ENCODE measurements around the gene LAPTM4A.
"Not testable (repeated sequence)": the region's sequence is repeated elsewhere in the genome, so short reads cannot be mapped to it uniquely, and the experiment has no call there.

The LAPTM4A gene

GRCh38 chr2:20052229-20052851 is 912 bp upstream of the LAPTM4A start:
- DNase-seq (ENCODE audit: low read depth in 1 of 2, low spot score in 1 of 2), result no peak

- DNase-seq (ENCODE audit: low read depth in 1 of 2, low spot score in 1 of 2), result no peak
Observed at GRCh38 chr2:20050646-20051531, 539 bp downstream of the LAPTM4A start.

- DNase-seq (ENCODE audit: low read depth in 1 of 2, low spot score in 1 of 2), result no peak
Observed at GRCh38 chr2:20050104-20050645, 1.3 kb downstream of the LAPTM4A start.

GRCh38 chr2:20049637-20050036 is 1.8 kb downstream of the LAPTM4A start:
- DNase-seq (ENCODE audit: low read depth in 1 of 2, low spot score in 1 of 2), result no peak

DNA sequence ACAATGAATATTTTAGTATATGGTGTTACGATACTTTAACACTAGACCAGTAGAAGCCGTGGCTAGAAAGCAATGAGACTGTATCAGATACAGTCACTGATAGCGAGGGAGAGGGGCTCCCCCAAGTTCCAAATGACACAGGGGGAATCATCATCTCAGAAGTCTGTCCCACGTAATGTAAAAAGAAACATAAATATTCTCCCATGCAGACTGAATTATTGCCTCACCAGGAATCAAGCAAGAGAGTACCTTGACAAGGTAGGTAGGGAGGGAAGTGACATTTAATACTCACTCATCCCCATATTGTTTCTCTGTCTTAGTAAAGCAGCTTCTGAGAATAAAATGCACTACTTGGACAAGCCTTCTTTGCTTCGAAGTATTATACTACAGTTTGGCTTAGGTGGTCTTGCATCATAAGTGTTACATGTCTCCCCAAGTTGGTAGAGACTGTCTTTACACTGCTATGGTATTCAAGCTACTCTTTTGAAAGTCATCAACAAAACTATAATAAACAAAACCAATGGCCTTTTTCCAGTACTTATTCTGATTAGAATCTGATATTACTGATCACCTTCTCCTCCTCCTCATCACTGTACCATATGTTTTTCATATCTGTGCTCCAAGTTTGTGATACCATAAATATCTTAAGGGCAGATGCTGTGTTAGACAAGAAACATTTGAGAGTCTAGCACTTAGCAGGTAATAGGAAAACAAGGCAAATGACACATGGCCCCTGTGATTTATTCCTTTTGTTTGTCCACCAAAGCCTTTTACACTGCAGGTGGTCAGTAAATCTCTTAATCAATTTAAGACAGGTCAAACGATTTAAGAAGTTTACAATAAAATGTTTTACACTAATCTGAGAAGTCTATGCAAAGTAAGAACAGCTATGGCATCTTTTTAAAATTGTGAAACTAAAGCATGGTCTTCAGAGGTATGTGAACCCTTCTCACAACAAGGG is 2.7 kb downstream of the LAPTM4A start:
- DNase-seq (ENCODE audit: low read depth in 1 of 2, low spot score in 1 of 2), result no peak

DNA sequence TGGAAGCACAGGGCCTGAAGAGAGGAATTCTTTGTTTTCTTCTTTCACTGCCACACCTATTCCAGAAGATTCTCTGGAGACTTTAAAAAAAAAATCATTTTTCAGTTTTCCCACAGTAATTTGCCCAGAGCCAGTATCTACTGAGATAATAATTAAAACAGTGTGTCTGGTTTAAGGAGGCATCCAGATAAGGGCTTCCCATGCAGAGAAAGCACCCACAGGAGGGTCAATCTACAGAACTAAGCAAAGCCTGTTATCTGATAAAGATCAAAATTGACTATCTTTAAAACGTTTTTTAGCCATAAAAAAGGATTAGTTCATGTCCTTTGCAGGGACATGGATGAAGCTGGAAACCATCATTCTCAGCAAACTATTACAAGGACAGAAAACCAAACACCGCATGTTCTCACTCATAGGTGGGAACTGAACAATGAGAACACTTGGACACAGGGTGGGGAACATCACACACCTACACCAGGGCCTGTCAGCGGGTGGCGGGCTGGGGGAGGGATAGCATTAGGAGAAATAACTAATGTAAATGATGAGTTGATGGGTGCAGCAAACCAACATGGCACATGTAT is 5.6 kb downstream of the LAPTM4A start:
- not testable (repeated sequence) for DNase-seq (ENCODE audit: low read depth in 1 of 2, low spot score in 1 of 2)

DNA sequence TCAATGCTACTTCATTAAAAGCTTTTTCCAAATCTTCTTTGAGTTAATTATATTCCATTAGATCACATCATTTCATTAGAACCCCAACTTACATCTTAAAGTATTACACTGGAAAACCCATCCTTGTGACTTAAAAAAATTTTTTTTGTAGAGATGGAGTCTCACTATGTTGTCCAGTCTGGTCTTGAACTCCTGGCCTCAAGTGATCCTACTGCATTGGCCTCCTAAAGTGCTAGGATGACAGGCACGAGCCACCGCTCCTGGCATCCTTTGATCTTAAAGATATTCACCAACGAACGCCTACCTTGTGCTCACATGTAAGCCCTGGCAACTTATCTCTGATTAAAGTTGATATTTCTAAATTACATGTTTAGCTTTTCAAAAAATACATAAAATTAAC is 6.7 kb downstream of the LAPTM4A start:
- DNase-seq (ENCODE audit: low read depth in 1 of 2, low spot score in 1 of 2), result no peak

GRCh38 chr2:20042531-20042930 is 8.9 kb downstream of the LAPTM4A start:
- DNase-seq (ENCODE audit: low read depth in 1 of 2, low spot score in 1 of 2), result no peak

GRCh38 chr2:20040489-20041172 is 10.8 kb downstream of the LAPTM4A start:
- DNase-seq (ENCODE audit: low read depth in 1 of 2, low spot score in 1 of 2), result no peak

- DNase-seq (ENCODE audit: low read depth in 1 of 2, low spot score in 1 of 2), result no peak
Observed at GRCh38 chr2:20037660-20038059, 13.8 kb downstream of the LAPTM4A start.

- DNase-seq (ENCODE audit: low read depth in 1 of 2, low spot score in 1 of 2), result no peak
Observed at GRCh38 chr2:20035955-20036666, 15.3 kb downstream of the LAPTM4A start.

GRCh38 chr2:20034821-20035220 is 16.6 kb downstream of the LAPTM4A start:
- DNase-seq (ENCODE audit: low read depth in 1 of 2, low spot score in 1 of 2), result no peak

GRCh38 chr2:20034218-20034617 is 17.2 kb downstream of the LAPTM4A start:
- DNase-seq (ENCODE audit: low read depth in 1 of 2, low spot score in 1 of 2), result no peak

GRCh38 chr2:20033322-20033721 is 18.1 kb downstream of the LAPTM4A start:
- no peak for DNase-seq (ENCODE audit: low read depth in 1 of 2, low spot score in 1 of 2)

- no peak for DNase-seq (ENCODE audit: low read depth in 1 of 2, low spot score in 1 of 2)
Observed at GRCh38 chr2:20030224-20030623, 21.2 kb downstream of the LAPTM4A start.

DNA sequence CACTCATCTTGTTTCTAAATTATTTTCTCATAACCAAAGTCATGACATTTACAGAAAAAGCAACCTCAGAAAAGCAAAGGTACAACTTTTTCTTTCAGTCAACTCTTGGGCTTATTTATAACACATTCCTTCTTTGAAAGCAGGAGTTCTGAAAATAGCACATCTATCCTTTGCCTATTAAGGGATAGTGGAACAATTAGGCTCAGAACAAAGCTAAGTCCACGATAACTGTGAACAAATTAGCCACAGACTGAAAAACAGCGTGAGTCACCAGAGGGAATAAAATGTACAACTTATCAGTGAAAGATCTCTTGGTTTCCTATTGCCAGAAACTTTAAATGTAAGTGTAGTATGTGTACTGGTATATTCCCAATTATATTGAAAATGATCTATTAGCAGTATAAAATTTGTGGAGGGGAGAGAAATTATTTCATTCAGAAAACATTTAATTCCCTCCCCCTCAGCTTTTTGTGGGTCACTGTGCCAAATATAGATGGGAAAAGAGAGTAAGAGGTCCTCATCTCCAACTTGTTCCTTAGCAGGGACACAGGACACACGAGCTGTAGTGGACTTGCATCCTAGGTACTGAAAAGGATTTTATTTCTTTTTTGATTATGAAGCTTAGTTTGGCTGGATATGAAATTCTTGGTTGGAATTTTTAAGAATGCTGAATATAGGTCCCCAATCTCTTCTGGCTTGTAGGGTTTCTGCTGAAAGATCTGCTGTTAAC is 23.6 kb downstream of the LAPTM4A start:
- no peak for DNase-seq (ENCODE audit: low read depth in 1 of 2, low spot score in 1 of 2)

DNA sequence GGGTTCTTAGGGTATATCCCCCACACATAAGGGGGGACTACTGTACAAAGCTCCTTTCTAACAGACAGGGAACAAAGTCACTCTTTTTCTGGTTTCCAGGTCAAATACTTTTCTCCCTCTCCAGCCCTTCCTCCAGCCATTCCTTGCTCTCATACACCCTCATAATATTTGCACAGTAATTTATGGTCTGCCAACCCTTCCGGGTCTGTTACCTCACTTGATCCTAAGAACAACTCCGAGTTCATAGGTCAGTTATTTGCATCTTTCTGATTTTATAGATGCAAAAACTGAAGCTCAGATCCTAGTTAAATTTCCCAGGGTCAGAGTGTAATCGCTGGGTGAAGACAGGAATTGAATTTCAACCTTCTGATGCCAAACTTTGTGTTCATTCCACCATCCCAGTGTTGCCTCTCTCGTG is 24.2 kb downstream of the LAPTM4A start:
- DNase-seq (ENCODE audit: low read depth in 1 of 2, low spot score in 1 of 2), result no peak

DNA sequence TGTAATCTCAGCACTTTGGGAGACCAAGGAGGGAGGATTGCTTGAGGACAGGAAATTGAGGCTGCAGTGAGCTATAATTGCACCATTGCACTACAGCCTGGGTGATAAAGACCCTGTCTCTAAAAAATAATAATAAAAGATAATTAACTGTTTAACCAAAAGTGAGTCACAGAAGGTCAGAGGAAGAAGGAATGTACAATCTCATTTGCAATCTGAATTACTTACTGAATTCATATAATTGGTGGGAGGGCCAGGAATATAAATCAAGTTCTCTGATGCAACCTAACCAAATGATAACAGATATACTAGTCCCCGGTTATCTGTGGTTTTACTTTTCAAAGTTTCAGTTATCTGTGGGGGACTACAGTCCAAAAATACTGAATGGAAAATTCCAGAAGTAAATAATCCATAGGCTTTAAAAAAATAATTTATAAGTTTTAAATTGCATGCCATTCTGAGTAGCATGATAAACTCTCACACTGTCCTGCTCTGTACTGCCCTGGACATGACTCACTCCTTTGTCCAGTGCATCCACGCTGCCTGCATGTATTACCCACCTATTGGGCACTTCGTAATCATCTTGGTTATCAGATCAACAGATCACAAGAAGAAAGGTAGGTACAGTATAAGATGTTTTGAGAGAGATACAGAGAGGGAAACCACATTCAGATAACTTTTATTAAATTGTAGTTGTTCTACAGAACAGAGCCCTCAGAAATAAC is 26.2 kb downstream of the LAPTM4A start:
- DNase-seq (ENCODE audit: low read depth in 1 of 2, low spot score in 1 of 2), result no peak

Data from activated T-helper 1 cell treated with anti-CD3 and anti-CD28 coated beads, Interleukin-2, amount 50 U/mL, for 16 hours (primary cell).